Ammon's horn (tissue), 1 donor: Measurements from ENCODE around the gene NFX1.
A peak's percentile ranks its signal among the peaks of the same experiment; 100 is the strongest.
"Not testable (repeated sequence)": the region's sequence is repeated elsewhere in the genome, so short reads cannot be mapped to it uniquely, and the experiment has no call there.

Source experiments
- DNase-seq: peaks from one replicate; pipeline ENCODE4 v3.0.0-alpha.2; 2016; ENCODE audit warnings: low spot score

Gene NFX1

GRCh38 chr9:33388110-33388994 lies 98.0 kb downstream of the NFX1 start:
- no peak for DNase-seq

GRCh38 chr9:33391111-33391771 lies 100.9 kb downstream of the NFX1 start:
- peak; percentile 77 for DNase-seq

DNA sequence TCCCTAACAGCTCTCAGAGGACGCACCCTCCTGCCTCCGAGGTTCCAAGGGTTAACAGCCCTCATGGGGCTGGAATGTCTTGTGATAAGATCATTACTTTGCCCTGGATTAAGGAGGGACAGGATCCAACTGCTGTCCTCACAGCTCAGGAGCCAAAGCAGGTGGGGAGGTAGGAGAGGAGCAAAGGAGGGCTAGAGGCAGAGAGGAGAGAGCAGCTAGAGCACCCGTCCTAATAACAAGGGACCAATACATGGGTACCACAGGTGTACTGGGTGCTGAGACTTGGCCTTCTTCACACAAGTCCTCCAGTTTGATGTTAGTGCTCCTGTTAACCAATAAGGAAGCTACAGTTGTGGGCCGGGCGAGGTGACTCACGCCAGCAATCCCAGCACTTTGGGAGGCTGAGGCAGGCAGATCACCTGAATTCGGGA lies 102.3 kb downstream of the NFX1 start:
- DNase-seq = not testable (repeated sequence)

- no peak for DNase-seq
These were observed 103.3 kb downstream of the NFX1 start for GRCh38 chr9:33393581-33393980.

DNA sequence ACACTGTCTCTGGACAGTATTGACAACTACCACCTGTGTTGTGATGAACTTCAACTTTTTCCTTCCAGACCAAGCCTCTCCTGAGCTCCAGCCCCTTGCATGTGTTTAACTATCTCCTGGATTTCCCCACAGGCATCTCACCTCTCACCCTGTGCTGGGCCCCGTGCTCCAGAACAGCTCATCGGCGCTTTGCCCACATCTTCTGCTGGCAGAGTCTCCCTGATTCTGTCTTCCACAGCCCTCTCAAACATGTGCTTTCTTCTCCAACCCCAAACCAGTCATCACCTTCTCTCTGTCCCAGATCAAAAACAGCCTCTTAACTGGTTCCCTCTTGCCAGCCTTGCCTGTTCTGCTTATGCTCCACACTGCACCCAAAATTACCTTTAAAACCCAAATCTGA lies 103.7 kb downstream of the NFX1 start:
- not testable (repeated sequence) for DNase-seq

- DNase-seq = not testable (repeated sequence)
These were observed 105.0 kb downstream of the NFX1 start for GRCh38 chr9:33395159-33395879.

- not testable (repeated sequence) for DNase-seq
These were observed 107.5 kb downstream of the NFX1 start for GRCh38 chr9:33397801-33398200.

DNA sequence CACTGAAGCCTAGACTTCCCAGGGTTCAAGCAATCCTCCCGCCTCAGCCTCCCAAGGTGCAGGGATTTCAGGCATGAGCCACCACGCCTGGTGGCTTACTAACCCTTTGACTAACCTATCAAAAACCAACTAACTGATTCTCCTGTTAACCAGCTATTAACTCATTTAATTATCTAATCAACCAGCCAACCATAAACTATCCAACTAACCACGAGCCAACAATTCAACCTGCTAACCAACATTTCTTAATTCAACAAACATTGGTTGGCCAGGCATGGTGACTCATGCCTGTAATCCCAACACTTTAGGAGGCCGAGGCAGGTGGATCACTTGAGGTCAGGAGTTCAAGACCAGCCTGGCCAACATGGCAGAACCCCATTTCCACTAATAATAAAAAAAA lies 108.7 kb downstream of the NFX1 start:
- DNase-seq = not testable (repeated sequence)

- not testable (repeated sequence) for DNase-seq
These were observed 111.5 kb downstream of the NFX1 start for GRCh38 chr9:33401809-33402208.

DNA sequence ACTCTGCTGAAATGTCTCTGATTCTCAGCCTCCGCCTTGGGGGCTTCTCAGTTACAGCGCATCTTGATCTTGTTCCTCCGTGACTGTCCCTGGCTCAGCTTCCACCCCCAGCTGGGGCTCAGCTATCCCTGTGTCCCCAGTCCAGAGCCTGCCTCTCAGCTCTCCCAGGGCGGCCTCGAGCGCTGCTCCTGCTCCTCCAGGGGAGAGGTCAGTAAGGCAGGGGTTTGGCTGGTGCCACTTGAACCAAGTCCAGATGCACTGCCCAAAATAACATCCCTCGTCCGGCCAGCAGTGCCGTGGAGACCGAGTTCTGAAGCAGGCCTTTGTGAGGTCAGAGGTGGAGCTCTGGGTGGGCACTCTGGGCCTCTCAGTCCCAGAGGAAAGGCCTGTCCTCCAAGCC lies 112.1 kb downstream of the NFX1 start, which contains the start of gene AQP7:
TSS of gene AQP7 (minus strand) at position 198 of the 400 bp plus-strand sequence. CDS start 1,306 bp downstream, outside the sequence.
- not testable (repeated sequence) for DNase-seq

- no peak for DNase-seq
These were observed 113.8 kb downstream of the NFX1 start for GRCh38 chr9:33403941-33404787.

- no peak for DNase-seq
These were observed 114.6 kb downstream of the NFX1 start for GRCh38 chr9:33404788-33405362.

- no peak for DNase-seq
These were observed 116.7 kb downstream of the NFX1 start for GRCh38 chr9:33407061-33407460.

GRCh38 chr9:33408087-33408486 lies 117.8 kb downstream of the NFX1 start:
- DNase-seq = no peak

DNA sequence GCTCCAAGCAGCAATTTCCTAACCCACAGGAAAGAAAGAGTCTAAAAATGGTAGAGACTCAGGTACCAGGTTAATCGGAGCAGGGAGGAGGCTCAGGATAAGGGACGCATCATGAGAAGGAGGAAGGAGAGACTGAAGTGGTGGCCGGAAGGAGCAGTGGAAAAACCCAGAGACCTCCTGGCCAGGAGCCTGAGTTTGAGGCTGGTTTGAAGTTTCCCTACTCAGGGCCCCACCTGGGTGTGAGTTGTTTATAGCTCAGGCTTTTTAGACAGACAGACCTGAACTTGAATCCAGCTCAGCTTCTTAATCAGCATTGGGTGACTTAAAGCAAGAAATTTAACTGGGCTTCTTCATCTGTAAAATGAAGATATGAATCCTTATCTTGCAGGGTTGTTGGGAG lies 124.0 kb downstream of the NFX1 start:
- no peak for DNase-seq

GRCh38 chr9:33414889-33415500 lies 124.7 kb downstream of the NFX1 start:
- no peak for DNase-seq

GRCh38 chr9:33415501-33416038 lies 125.3 kb downstream of the NFX1 start:
- DNase-seq = peak; percentile 41

DNA sequence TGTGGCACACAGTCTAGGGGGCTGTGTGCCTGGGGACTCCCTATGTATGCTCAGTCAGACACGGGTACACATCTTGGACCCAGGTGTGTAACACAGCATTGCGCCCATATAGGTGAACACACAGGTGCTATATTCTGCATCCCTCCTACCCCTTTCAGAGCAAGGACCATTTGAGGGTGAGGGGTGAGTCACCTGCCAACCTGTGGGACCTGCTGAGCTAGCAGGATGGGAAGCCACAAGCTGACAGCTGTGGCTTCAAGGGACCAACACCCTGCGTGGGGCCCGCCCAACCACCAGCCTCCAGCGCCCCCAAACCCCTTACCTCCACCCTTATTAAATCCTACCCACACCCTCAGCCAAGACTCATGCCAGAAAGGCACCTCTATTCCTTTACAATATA lies 126.7 kb downstream of the NFX1 start:
- DNase-seq = no peak

GRCh38 chr9:33418090-33418489 lies 127.8 kb downstream of the NFX1 start:
- no peak for DNase-seq

GRCh38 chr9:33419708-33420303 lies 129.5 kb downstream of the NFX1 start:
- DNase-seq = no peak
